HepG2 (cell line): Measurements from ENCODE around the gene MAPK1.

Source experiments
- BRCA1 ChIP-seq: sonication (generic); formaldehyde crosslinking; IDR thresholded peaks from 2 replicates; pipeline ENCODE4 v1.4.0; 2020; ENCODE audit warnings: missing genetic modification reagents
- EZH2 ChIP-seq: conservative IDR thresholded peaks from 2 replicates; pipeline ENCODE4 v1.6.1; 2012; ENCODE audit warnings: mild to moderate bottlenecking, low read depth, low read length, moderate library complexity
- NR1H2 ChIP-seq: sonication (generic); formaldehyde crosslinking; IDR thresholded peaks from 2 replicates; pipeline ENCODE4 v1.8.1; 2022; ENCODE audit warnings: low read depth, missing genetic modification reagents, borderline replicate concordance
- SUZ12 ChIP-seq: fragments of 150-350 bp; IDR thresholded peaks from 2 replicates; pipeline ENCODE4 v1.6.1; 2014; ENCODE audit warnings: low read depth, low read length

GRCh38 chr22:21754523-21754922, 112.9 kb downstream of the MAPK1 start:
- TF ChIP-seq EZH2 (no peak), SUZ12 (no peak), BRCA1 (CRISPR knock-in tag) (no peak), NR1H2 (CRISPR knock-in tag) (no peak)
